HCT116 (cell line): ENCODE measurements around the gene TWNK. TPM values are rescaled to one million over a fixed set of nuclear protein-coding genes. Genes with fewer than 3 reads are reported as not detected.

Experiments used
- ATAC-seq: fragments of 200-7000 bp; cut with Tn5 transposase; 2 replicates; pipeline ENCODE4 v1.9.1; 2020; ENCODE audit warnings: mild to moderate bottlenecking, moderate library complexity
- BruUV-seq: library from RNA; stranded (reverse); fragments of 400-500 nt; replicated peaks from 2 replicates; lab custom pipeline; 2021; lab: Mats Ljungman, UMichigan
- CTCF ChIA-PET: fragments of 300-600 bp; sonication (Branson Sonifier 250); formaldehyde crosslinking; loops from one replicate; lab custom pipeline; 2021; ENCODE audit warnings: antibody characterized with exemption; lab: Charles Lee
- POLR2A ChIA-PET: fragments of 300-600, 350-600 bp; sonication (Branson Sonifier 250); formaldehyde crosslinking; loops from one replicate; lab custom pipeline; 2021; ENCODE audit warnings: antibody characterized with exemption; lab: Charles Lee
- RAD21 ChIA-PET, 2 experiments: fragments of 300-600 bp; sonication (Branson Sonifier 250); formaldehyde crosslinking; loops; one replicate each; lab custom pipeline; 2023; ENCODE audit warnings: low total read pairs in 2 of 2; ENCODE audit not compliant: uncharacterized antibody in 2 of 2, unreplicated experiment in 2 of 2, low non-redundant PET in 1 of 2; lab: Charles Lee
- DNase-seq: peaks from one replicate; pipeline ENCODE4 v3.0.0-alpha.2; 2010; ENCODE audit warnings: low read depth, low spot score
- H2AFZ ChIP-seq: fragments of 200-600 bp; shearing (Covaris generic), sonication (generic); 2 replicates; pipeline ENCODE4 v1.6.1; 2017; ENCODE audit warnings: low read depth, mixed run types, mixed read lengths, antibody characterized with exemption, low read length; ENCODE audit not compliant: poor library complexity, severe bottlenecking
- H3K27ac ChIP-seq: 2 replicates; pipeline ENCODE4 v1.5.1; 2012; ENCODE audit warnings: low read depth, low read length
- H3K27me3 ChIP-seq: fragments of 200-600 bp; sonication (generic); 2 replicates; pipeline ENCODE4 v1.6.1; 2016; ENCODE audit warnings: mixed run types, low read length, mixed read lengths; ENCODE audit not compliant: insufficient read depth
- H3K36me3 ChIP-seq, 2 experiments: fragments of 200-500 bp in 1 of 2; fragments of 200-600 bp in 1 of 2; sonication (Bioruptor generic) in 1 of 2; sonication (generic) in 1 of 2; 2 replicates each; pipeline versions ENCODE4 v1.5.1 to v1.6.1; 2014 to 2016; ENCODE audit warnings: low read length in 2 of 2, inconsistent platforms in 1 of 2, mixed read lengths in 1 of 2, mixed run types in 1 of 2; ENCODE audit not compliant: insufficient read depth in 2 of 2, control insufficient read depth in 1 of 2
- H3K4me1 ChIP-seq, 2 experiments: fragments of 200-600 bp in 1 of 2; sonication (generic) in 1 of 2; 2 replicates each; pipeline versions ENCODE4 v1.5.1 to v1.6.1; 2012 to 2017; ENCODE audit warnings: low read length in 2 of 2, inconsistent platforms in 1 of 2, mild to moderate bottlenecking in 1 of 2, mixed read lengths in 1 of 2, mixed run types in 1 of 2, moderate library complexity in 1 of 2; ENCODE audit not compliant: insufficient read depth in 2 of 2, control insufficient read depth in 1 of 2
- H3K4me2 ChIP-seq: fragments of 200-600 bp; sonication (generic); 2 replicates; pipeline ENCODE4 v1.6.1; 2017; ENCODE audit warnings: mixed run types, low read length, mixed read lengths
- H3K4me3 ChIP-seq, 2 experiments: fragments of 200-600 bp in 1 of 2; sonication (generic) in 1 of 2; replicated peaks in 1 of 2; 2 replicates each; pipeline ENCODE4 v1.5.1; 2011 to 2016; ENCODE audit warnings: low read length in 2 of 2, control low read depth in 1 of 2, low read depth in 1 of 2, mild to moderate bottlenecking in 1 of 2, mixed read lengths in 1 of 2, mixed run types in 1 of 2
- H3K79me2 ChIP-seq: fragments of 200-600 bp; sonication (generic); 2 replicates; pipeline ENCODE4 v1.6.1; 2017; ENCODE audit warnings: mild to moderate bottlenecking, mixed run types, low read length, moderate library complexity, mixed read lengths; ENCODE audit not compliant: insufficient read depth
- H3K9ac ChIP-seq: fragments of 200-600 bp; sonication (generic); 2 replicates; pipeline ENCODE4 v1.6.1; 2016; ENCODE audit warnings: low read length, mixed read lengths
- H3K9me2 ChIP-seq: fragments of 200-600 bp; sonication (generic), shearing (Covaris generic); 2 replicates; pipeline ENCODE4 v1.6.1; 2017; ENCODE audit warnings: mixed run types, mild to moderate bottlenecking, moderate library complexity; ENCODE audit not compliant: insufficient read depth
- H3K9me3 ChIP-seq, 2 experiments: fragments of 200-500 bp in 1 of 2; fragments of 200-600 bp in 1 of 2; sonication (Bioruptor generic) in 1 of 2; sonication (generic) in 1 of 2; 2 replicates each; pipeline ENCODE4 v1.6.1; 2014 to 2017; ENCODE audit warnings: low read length in 2 of 2, mixed read lengths in 2 of 2, inconsistent platforms in 1 of 2, low read depth in 1 of 2, mild to moderate bottlenecking in 1 of 2, mixed run types in 1 of 2, moderate library complexity in 1 of 2; ENCODE audit not compliant: control insufficient read depth in 1 of 2, insufficient read depth in 1 of 2
- H4K20me1 ChIP-seq: fragments of 200-600 bp; sonication (generic), shearing (Covaris generic); 2 replicates; pipeline ENCODE4 v1.6.1; 2017; ENCODE audit warnings: mixed run types, mild to moderate bottlenecking, moderate library complexity; ENCODE audit not compliant: insufficient read depth
- CBX3 ChIP-seq: IDR thresholded peaks from 2 replicates; pipeline ENCODE4 v1.6.1; 2012; ENCODE audit warnings: low read depth
- ELF1 ChIP-seq: IDR thresholded peaks from 2 replicates; pipeline ENCODE4 v1.6.1; 2012; ENCODE audit warnings: low read depth, borderline replicate concordance
- POLR2A ChIP-seq: IDR thresholded peaks from 2 replicates; pipeline ENCODE4 v1.7.0; 2011; ENCODE audit warnings: borderline replicate concordance; ENCODE audit not compliant: insufficient read depth, insufficient read length; ENCODE audit errors: extremely low read depth
- POLR2AphosphoS5 ChIP-seq: IDR thresholded peaks from 2 replicates; pipeline ENCODE4 v1.6.1; 2011; ENCODE audit warnings: mild to moderate bottlenecking, low read depth, low read length, moderate library complexity
- SP1 ChIP-seq: IDR thresholded peaks from 2 replicates; pipeline ENCODE4 v1.6.1; 2012; ENCODE audit warnings: low read depth
- TCF7L2 ChIP-seq: IDR thresholded peaks from 2 replicates; pipeline ENCODE4 v1.7.0; 2011; ENCODE audit warnings: borderline replicate concordance, inconsistent platforms; ENCODE audit not compliant: insufficient read depth, insufficient read length; ENCODE audit errors: extremely low read depth
- YY1 ChIP-seq: IDR thresholded peaks from 2 replicates; pipeline ENCODE4 v1.6.1; 2011; ENCODE audit warnings: low read length, low read depth, moderate library complexity, mild to moderate bottlenecking; ENCODE audit not compliant: insufficient replicate concordance; ENCODE audit errors: extremely low read depth
- ZFX ChIP-seq: fragments of 450-650 bp; IDR thresholded peaks from 2 replicates; pipeline ENCODE4 v1.6.1; 2017
- intact Hi-C: fragments of 100-400 bp; cut with micrococcal nuclease; formaldehyde crosslinking; loops from 2 replicates; pipeline ENCODE4 v1.10.0; 2022
- total RNA-seq: library from RNA; stranded (reverse); gene quantifications from one replicate; pipeline ENCODE4 v1.2.1, GENCODE V29; 2021; ENCODE audit not compliant: unreplicated experiment
- TF ChIP-seq, protein P1 (sequence below), 3 experiments: fragments of 200-600 bp in 1 of 3; sonication (generic) in 1 of 3; IDR thresholded peaks in 2 of 3; conservative IDR thresholded peaks in 1 of 3; 2 replicates each; pipeline ENCODE4 v1.5.1; 2012 to 2017; ENCODE audit warnings: low read depth in 2 of 3, low read length in 2 of 3, antibody characterized with exemption in 1 of 3, borderline replicate concordance in 1 of 3, control low read depth in 1 of 3, mild to moderate bottlenecking in 1 of 3, mixed read lengths in 1 of 3, mixed run types in 1 of 3, moderate library complexity in 1 of 3; ENCODE audit not compliant: insufficient read depth in 1 of 3
- TF ChIP-seq, protein P2 (sequence below): IDR thresholded peaks from 2 replicates; pipeline ENCODE4 v1.6.1; 2012
- TF ChIP-seq, protein P3 (sequence below): IDR thresholded peaks from 2 replicates; pipeline ENCODE4 v1.6.1; 2012; ENCODE audit warnings: low read depth

TWNK gene
- total RNA-seq, 1 experiment from 2014 or later, result 42.1 TPM

DNA sequence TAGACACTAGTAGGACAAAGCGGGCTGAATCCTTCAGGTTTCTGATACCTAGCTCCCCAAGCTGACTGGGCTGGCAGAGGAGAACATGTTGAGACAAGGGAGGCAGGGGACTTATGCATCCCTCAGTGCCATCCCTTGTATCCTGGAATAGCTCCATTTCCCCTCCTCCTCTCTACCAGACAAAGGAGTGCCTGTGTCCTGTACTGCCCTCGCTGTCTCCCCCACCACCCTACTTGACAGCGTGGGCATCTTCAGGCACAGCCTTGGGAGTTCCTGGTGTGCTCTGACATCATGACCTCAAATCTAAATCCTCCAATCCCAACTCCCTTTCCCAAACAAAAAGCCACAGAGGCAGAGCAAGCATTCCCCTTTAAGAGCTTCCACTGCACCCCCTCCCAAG, 52.7 kb downstream of the TWNK start:
- ChIA-PET POLR2A (interaction anchor here (1.1 kb wide), 1 partner anchor 9 kb away, joined by 4 read pairs; the partner anchor contains the start of genes PDZD7 and SFXN3), CTCF (interaction anchor here (1.7 to 5.4 kb wide), 5 partner anchors 9 to 102 kb away, joined by 8 to 118 read pairs (median 55); partner anchors contain the start of genes PDZD7 and SFXN3), RAD21 (interaction anchor here in 1 of 2 experiments (1.2 to 1.3 kb wide), 2 partner anchors 21 to 25 kb away, joined by 3 read pairs; no protein-coding TSS in a partner anchor)
- ATAC-seq (no peak), DNase-seq (no peak)
- Histone ChIP-seq H3K79me2 (peaks cover 15% of the 10 kb centered on the region; the same call in 1 of the 2 replicates), H3K27me3 (no peaks in the 10 kb centered on the region), H3K4me2 (no peak overlapping the region), H3K9me3 (no peaks in the 10 kb centered on the region), H3K9me2 (no peaks in the 10 kb centered on the region), H3K4me1 (peaks cover 26 to 33% of the 10 kb centered on the region in 2 experiments), H3K27ac (no peak overlapping the region), H2AFZ (no peak overlapping the region), H3K9ac (no peak overlapping the region), H3K4me3 (no peak overlapping the region), H3K36me3 (peaks cover 17 to 37% of the 10 kb centered on the region in 2 experiments), H4K20me1 (no peaks in the 10 kb centered on the region)
- TF ChIP-seq CBX3, result no peak
- TF ChIP-seq, protein P1, sequence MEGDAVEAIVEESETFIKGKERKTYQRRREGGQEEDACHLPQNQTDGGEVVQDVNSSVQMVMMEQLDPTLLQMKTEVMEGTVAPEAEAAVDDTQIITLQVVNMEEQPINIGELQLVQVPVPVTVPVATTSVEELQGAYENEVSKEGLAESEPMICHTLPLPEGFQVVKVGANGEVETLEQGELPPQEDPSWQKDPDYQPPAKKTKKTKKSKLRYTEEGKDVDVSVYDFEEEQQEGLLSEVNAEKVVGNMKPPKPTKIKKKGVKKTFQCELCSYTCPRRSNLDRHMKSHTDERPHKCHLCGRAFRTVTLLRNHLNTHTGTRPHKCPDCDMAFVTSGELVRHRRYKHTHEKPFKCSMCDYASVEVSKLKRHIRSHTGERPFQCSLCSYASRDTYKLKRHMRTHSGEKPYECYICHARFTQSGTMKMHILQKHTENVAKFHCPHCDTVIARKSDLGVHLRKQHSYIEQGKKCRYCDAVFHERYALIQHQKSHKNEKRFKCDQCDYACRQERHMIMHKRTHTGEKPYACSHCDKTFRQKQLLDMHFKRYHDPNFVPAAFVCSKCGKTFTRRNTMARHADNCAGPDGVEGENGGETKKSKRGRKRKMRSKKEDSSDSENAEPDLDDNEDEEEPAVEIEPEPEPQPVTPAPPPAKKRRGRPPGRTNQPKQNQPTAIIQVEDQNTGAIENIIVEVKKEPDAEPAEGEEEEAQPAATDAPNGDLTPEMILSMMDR (IDR thresholded peaks at IDR 0.05 in 2 of 3, conservative IDR thresholded peaks at IDR 0.05 in 1 of 3; ENCODE audit: borderline replicate concordance in 1 of 3, insufficient read depth in 1 of 3, low read depth in 2 of 3, low read length in 2 of 3), result no peak
- TF ChIP-seq, protein P2, sequence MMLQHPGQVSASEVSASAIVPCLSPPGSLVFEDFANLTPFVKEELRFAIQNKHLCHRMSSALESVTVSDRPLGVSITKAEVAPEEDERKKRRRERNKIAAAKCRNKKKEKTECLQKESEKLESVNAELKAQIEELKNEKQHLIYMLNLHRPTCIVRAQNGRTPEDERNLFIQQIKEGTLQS, result no peak
- TF ChIP-seq ZFX, result no peak
- TF ChIP-seq, protein P3, sequence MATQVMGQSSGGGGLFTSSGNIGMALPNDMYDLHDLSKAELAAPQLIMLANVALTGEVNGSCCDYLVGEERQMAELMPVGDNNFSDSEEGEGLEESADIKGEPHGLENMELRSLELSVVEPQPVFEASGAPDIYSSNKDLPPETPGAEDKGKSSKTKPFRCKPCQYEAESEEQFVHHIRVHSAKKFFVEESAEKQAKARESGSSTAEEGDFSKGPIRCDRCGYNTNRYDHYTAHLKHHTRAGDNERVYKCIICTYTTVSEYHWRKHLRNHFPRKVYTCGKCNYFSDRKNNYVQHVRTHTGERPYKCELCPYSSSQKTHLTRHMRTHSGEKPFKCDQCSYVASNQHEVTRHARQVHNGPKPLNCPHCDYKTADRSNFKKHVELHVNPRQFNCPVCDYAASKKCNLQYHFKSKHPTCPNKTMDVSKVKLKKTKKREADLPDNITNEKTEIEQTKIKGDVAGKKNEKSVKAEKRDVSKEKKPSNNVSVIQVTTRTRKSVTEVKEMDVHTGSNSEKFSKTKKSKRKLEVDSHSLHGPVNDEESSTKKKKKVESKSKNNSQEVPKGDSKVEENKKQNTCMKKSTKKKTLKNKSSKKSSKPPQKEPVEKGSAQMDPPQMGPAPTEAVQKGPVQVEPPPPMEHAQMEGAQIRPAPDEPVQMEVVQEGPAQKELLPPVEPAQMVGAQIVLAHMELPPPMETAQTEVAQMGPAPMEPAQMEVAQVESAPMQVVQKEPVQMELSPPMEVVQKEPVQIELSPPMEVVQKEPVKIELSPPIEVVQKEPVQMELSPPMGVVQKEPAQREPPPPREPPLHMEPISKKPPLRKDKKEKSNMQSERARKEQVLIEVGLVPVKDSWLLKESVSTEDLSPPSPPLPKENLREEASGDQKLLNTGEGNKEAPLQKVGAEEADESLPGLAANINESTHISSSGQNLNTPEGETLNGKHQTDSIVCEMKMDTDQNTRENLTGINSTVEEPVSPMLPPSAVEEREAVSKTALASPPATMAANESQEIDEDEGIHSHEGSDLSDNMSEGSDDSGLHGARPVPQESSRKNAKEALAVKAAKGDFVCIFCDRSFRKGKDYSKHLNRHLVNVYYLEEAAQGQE, result no peak
- no peak for TF ChIP-seq YY1
- TF ChIP-seq TCF7L2, result no peak
- TF ChIP-seq SP1, result no peak
- TF ChIP-seq ELF1, result no peak
- no peak for TF ChIP-seq POLR2AphosphoS5
- TF ChIP-seq POLR2A, result no peak
- intact Hi-C loops, result loop anchor here (2.0 kb wide), 1 partner anchor 173 kb away; no protein-coding TSS in a partner anchor
- no TSS peak for BruUV-seq
